NCI-H526 treated with DMSO at 0.1 percent for 48 hours (cell line): ENCODE data around the gene PTH1R.
"Not testable (repeated sequence)": the region's sequence is repeated elsewhere in the genome, so short reads cannot be mapped to it uniquely, and the experiment has no call there.

Source experiments
- DNase-seq: peaks from one replicate; lab custom pipeline; 2025; lab: John Stamatoyannopoulos, UW

PTH1R gene

GRCh38 chr3:46899151-46900006 is 21.9 kb downstream of the PTH1R start:
- no peak for DNase-seq

- DNase-seq = no peak
Observed at GRCh38 chr3:46900007-46900292, 22.4 kb downstream of the PTH1R start.

- no peak for DNase-seq
Observed at GRCh38 chr3:46900356-46900755, 22.8 kb downstream of the PTH1R start.

GRCh38 chr3:46901061-46901460 is 23.5 kb downstream of the PTH1R start:
- no peak for DNase-seq

- DNase-seq = no peak
Observed at GRCh38 chr3:46901591-46902187, 24.2 kb downstream of the PTH1R start.

- DNase-seq = no peak
Observed at GRCh38 chr3:46902188-46902631, 24.7 kb downstream of the PTH1R start.

GRCh38 chr3:46903341-46904302 is 26.1 kb downstream of the PTH1R start:
- DNase-seq = no peak

GRCh38 chr3:46904303-46905212 is 27.0 kb downstream of the PTH1R start:
- DNase-seq = no peak

GRCh38 chr3:46905213-46905560 is 27.7 kb downstream of the PTH1R start:
- DNase-seq = no peak

- no peak for DNase-seq
Observed at GRCh38 chr3:46905661-46906451, 28.3 kb downstream of the PTH1R start.

- no peak for DNase-seq
Observed at GRCh38 chr3:46906471-46907058, 29.0 kb downstream of the PTH1R start.

- DNase-seq = no peak
Observed at GRCh38 chr3:46907271-46907670, 29.8 kb downstream of the PTH1R start.

GRCh38 chr3:46907960-46908293 is 30.4 kb downstream of the PTH1R start:
- no peak for DNase-seq

- DNase-seq = no peak
Observed at GRCh38 chr3:46908294-46908985, 30.9 kb downstream of the PTH1R start.

GRCh38 chr3:46908986-46909534 is 31.5 kb downstream of the PTH1R start:
- DNase-seq = no peak

- peak; percentile 46 for DNase-seq
Observed at GRCh38 chr3:46909535-46910161, 32.1 kb downstream of the PTH1R start.

- no peak for DNase-seq
Observed at GRCh38 chr3:46910166-46910760, 32.7 kb downstream of the PTH1R start.

- DNase-seq = not testable (repeated sequence)
Observed at GRCh38 chr3:46910914-46911313, 33.4 kb downstream of the PTH1R start.

GRCh38 chr3:46912986-46913385 is 35.5 kb downstream of the PTH1R start:
- DNase-seq = no peak
